Measurements from ENCODE around the gene BTBD19.

The BTBD19 gene

GRCh38 chr1:44839576-44839975 lies 31.3 kb downstream of the BTBD19 start:
- 80% methylated on average over 4 of the region's 4 CpGs for WGBS

GRCh38 chr1:44842486-44842861 lies 34.2 kb downstream of the BTBD19 start:
- Histone ChIP-seq H3K36me3 (ENCODE audit: control insufficient read depth in 1 of 2, insufficient read depth in 2 of 2, low read depth in 1 of 2, low read length in 2 of 2) (no peaks in the 10 kb centered on the region), H3K4ac (ENCODE audit: low read depth in 1 of 2, low read length in 2 of 2) (peak overlapping the region in 1 of 2 experiments; percentile 60), H4K91ac (ENCODE audit: low read length) (peak overlapping the region; percentile 6), H2BK12ac (ENCODE audit: low read length in 2 of 2) (peak overlapping the region in 1 of 2 experiments; percentile 18), H2BK15ac (ENCODE audit: low read depth, poor library complexity, severe bottlenecking) (peak overlapping the region; percentile 96), H2AFZ (ENCODE audit: low read depth, low read length) (peak overlapping the region; percentile 92), H3K4me1 (ENCODE audit: control insufficient read depth, insufficient read depth, low read depth, low read length) (peaks cover 10% of the 10 kb centered on the region), H3K27ac (ENCODE audit: low read length, poor library complexity, severe bottlenecking) (no peak overlapping the region), H3K9me3 (ENCODE audit: control insufficient read depth, low read length) (no peaks in the 10 kb centered on the region), H3K18ac (ENCODE audit: low read depth in 1 of 2, low read length in 2 of 2) (peak overlapping the region in 1 of 2 experiments; percentile 87), H3K79me1 (replicated peaks; ENCODE audit: low read length, poor library complexity, severe bottlenecking) (no peaks in the 10 kb centered on the region), H3K27me3 (ENCODE audit: control insufficient read depth in 1 of 2, insufficient read depth in 1 of 2, low read length in 2 of 2) (no peaks in the 10 kb centered on the region), H2AK5ac (ENCODE audit: low read length, severe bottlenecking) (no peak overlapping the region), H4K8ac (ENCODE audit: low read length) (no peak overlapping the region), H3K23ac (ENCODE audit: low read length in 2 of 2) (peak overlapping the region in 1 of 2 experiments; percentile 91), H3K14ac (ENCODE audit: low read length in 2 of 2) (peak overlapping the region; percentile 47 to 59), H3K4me2 (ENCODE audit: low read length, poor library complexity, severe bottlenecking) (peak overlapping the region; percentile 99), H3K9ac (ENCODE audit: low read length) (peak overlapping the region; percentile 86), H2BK5ac (ENCODE audit: low read depth, low read length, poor library complexity, severe bottlenecking) (no peak overlapping the region), H3K4me3 (ENCODE audit: insufficient read depth in 1 of 2, low read depth in 1 of 2, low read length in 2 of 2) (peak overlapping the region; percentile 64 to 78), H2BK120ac (ENCODE audit: low read depth, low read length) (no peak overlapping the region)
- no peak for DNase-seq
- WGBS: 82% methylated on average over 12 of the region's 16 CpGs

More at GRCh38 chr1:44839576-44839975, 31.3 kb downstream of the BTBD19 start:
- no peak overlapping the region for H4K91ac ChIP-seq (ENCODE audit: low read length)
- no peak overlapping the region for H3K14ac ChIP-seq (ENCODE audit: low read length in 2 of 2)
- H2BK5ac ChIP-seq (ENCODE audit: low read depth, low read length, poor library complexity, severe bottlenecking): no peak overlapping the region
- no peak overlapping the region for H3K18ac ChIP-seq (ENCODE audit: low read depth in 1 of 2, low read length in 2 of 2)
- no peaks in the 10 kb centered on the region for H3K27me3 ChIP-seq (ENCODE audit: control insufficient read depth in 1 of 2, insufficient read depth in 1 of 2, low read length in 2 of 2)
- no peak overlapping the region for H3K4ac ChIP-seq (ENCODE audit: low read depth in 1 of 2, low read length in 2 of 2)
- no peak overlapping the region for H3K23ac ChIP-seq (ENCODE audit: low read length in 2 of 2)
- no peak overlapping the region for H2AK5ac ChIP-seq (ENCODE audit: low read length, severe bottlenecking)
- no peak overlapping the region for H2AFZ ChIP-seq (ENCODE audit: low read depth, low read length)
- H4K8ac ChIP-seq (ENCODE audit: low read length): no peak overlapping the region
- no peak overlapping the region for H3K27ac ChIP-seq (ENCODE audit: low read length, poor library complexity, severe bottlenecking)
- no peak overlapping the region for H2BK15ac ChIP-seq (ENCODE audit: low read depth, poor library complexity, severe bottlenecking)
- no peaks in the 10 kb centered on the region for H3K9me3 ChIP-seq (ENCODE audit: control insufficient read depth, low read length)
- H3K36me3 ChIP-seq (ENCODE audit: control insufficient read depth in 1 of 2, insufficient read depth in 2 of 2, low read depth in 1 of 2, low read length in 2 of 2): no peaks in the 10 kb centered on the region
- peaks cover 12% of the 10 kb centered on the region for H3K4me1 ChIP-seq (ENCODE audit: control insufficient read depth, insufficient read depth, low read depth, low read length)
- DNase-seq: no peak
- no peak overlapping the region for H3K9ac ChIP-seq (ENCODE audit: low read length)
- no peak overlapping the region for H3K4me2 ChIP-seq (ENCODE audit: low read length, poor library complexity, severe bottlenecking)
- H3K4me3 ChIP-seq (ENCODE audit: insufficient read depth in 1 of 2, low read depth in 1 of 2, low read length in 2 of 2): no peak overlapping the region
- H2BK120ac ChIP-seq (ENCODE audit: low read depth, low read length): no peak overlapping the region
- H2BK12ac ChIP-seq (ENCODE audit: low read length in 2 of 2): no peak overlapping the region
- H3K79me1 ChIP-seq (replicated peaks; ENCODE audit: low read length, poor library complexity, severe bottlenecking): no peaks in the 10 kb centered on the region

DNA sequence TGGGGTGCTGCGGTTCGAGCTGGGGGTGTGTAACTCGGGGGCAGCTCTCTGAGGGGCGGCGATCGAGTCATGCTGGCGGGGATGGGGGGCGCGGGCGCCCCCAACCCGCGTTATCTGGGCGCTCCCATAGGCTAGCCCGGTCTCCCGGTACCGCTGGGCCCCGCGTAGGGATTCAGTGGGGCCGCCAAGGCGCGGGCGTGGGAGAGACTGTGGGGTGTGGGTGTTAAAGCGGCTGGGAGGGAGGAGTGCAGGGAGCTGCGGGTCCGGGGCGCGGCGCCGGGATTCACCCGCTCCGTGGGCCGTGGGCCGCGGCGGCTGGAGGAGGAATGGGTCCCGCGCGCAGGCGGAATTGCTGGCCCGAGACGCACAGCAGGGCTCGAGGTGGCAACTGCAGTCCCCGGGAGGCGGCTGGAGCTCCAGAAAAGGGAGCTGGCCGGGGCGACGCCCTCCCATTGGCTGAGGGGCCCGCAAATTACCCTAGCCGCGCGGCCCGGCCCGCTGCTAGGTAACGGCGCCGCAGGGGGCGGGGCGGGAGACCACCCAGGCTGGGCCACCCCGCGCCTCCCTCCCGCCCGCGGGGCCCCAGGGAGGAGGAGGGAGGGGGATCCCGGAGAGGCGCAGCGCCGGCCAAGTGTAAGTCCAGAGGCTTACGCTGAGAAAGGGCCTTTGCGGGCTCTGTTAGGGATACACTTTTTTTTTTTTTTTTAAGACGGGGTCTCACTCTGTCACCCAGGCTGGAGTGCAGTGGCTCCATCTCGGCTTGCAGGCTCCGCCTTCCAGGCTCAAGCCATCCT lies 34.7 kb downstream of the BTBD19 start, which contains the start of gene PTCH2:
Gene PTCH2, minus strand, starts transcription at position 392 of the 794 bp plus-strand sequence. Its CDS starts 321 bp downstream, at position 71.
- WGBS: 1% methylated on average over 58 of the region's 72 CpGs
- peak within 1 kb of the TSS in 1 of 2 experiments; percentile 91 for H3K23ac ChIP-seq (ENCODE audit: low read length in 2 of 2)
- peak within 1 kb of the TSS; percentile 92 for H2AFZ ChIP-seq (ENCODE audit: low read depth, low read length)
- no peaks in the 10 kb centered on the region for H3K27me3 ChIP-seq (ENCODE audit: control insufficient read depth in 1 of 2, insufficient read depth in 1 of 2, low read length in 2 of 2)
- H2BK120ac ChIP-seq (ENCODE audit: low read depth, low read length): peak within 1 kb of the TSS; percentile 19
- peaks cover 10% of the 10 kb centered on the region for H3K4me1 ChIP-seq (ENCODE audit: control insufficient read depth, insufficient read depth, low read depth, low read length)
- peak within 1 kb of the TSS in 1 of 2 experiments; percentile 87 for H2BK12ac ChIP-seq (ENCODE audit: low read length in 2 of 2)
- H3K27ac ChIP-seq (ENCODE audit: low read length, poor library complexity, severe bottlenecking): no peak within 1 kb of the TSS
- DNase-seq: peak; percentile 84
- peak within 1 kb of the TSS; percentile 37 for H4K8ac ChIP-seq (ENCODE audit: low read length)
- peak within 1 kb of the TSS; percentile 99 for H3K4me2 ChIP-seq (ENCODE audit: low read length, poor library complexity, severe bottlenecking)
- peak within 1 kb of the TSS; percentile 64 to 78 for H3K4me3 ChIP-seq (ENCODE audit: insufficient read depth in 1 of 2, low read depth in 1 of 2, low read length in 2 of 2)
- peak within 1 kb of the TSS; percentile 86 for H3K9ac ChIP-seq (ENCODE audit: low read length)
- H2AK5ac ChIP-seq (ENCODE audit: low read length, severe bottlenecking): no peak within 1 kb of the TSS
- no peaks in the 10 kb centered on the region for H3K79me1 ChIP-seq (replicated peaks; ENCODE audit: low read length, poor library complexity, severe bottlenecking)
- peak within 1 kb of the TSS; percentile 21 for H4K91ac ChIP-seq (ENCODE audit: low read length)
- no peaks in the 10 kb centered on the region for H3K9me3 ChIP-seq (ENCODE audit: control insufficient read depth, low read length)
- peak within 1 kb of the TSS; percentile 96 for H2BK15ac ChIP-seq (ENCODE audit: low read depth, poor library complexity, severe bottlenecking)
- peak within 1 kb of the TSS; percentile 46 to 60 for H3K4ac ChIP-seq (ENCODE audit: low read depth in 1 of 2, low read length in 2 of 2)
- no peaks in the 10 kb centered on the region for H3K36me3 ChIP-seq (ENCODE audit: control insufficient read depth in 1 of 2, insufficient read depth in 2 of 2, low read depth in 1 of 2, low read length in 2 of 2)
- peak within 1 kb of the TSS; percentile 47 to 83 for H3K14ac ChIP-seq (ENCODE audit: low read length in 2 of 2)
- H2BK5ac ChIP-seq (ENCODE audit: low read depth, low read length, poor library complexity, severe bottlenecking): no peak within 1 kb of the TSS
- peak within 1 kb of the TSS; percentile 87 to 96 for H3K18ac ChIP-seq (ENCODE audit: low read depth in 1 of 2, low read length in 2 of 2)

DNA sequence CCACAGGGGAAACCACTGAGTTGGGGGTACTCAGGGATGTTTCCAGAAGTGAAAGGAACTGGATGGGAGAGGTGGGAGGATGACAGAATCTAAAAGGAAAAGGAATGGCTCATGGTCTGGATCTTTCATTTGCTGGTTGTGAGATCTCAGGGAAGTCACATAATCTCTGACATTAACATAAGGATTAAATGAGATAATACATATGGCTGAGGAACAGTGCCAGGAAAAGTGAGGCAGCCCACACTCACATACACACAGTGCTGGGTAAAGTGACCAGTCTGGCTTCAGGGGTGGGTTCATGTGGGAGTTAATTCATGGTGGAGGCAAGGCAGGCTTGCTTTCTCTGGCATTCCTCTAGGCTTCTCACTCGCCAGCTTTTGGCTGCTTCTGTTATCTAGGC lies 38.7 kb downstream of the BTBD19 start:
- no peak overlapping the region for H3K4ac ChIP-seq (ENCODE audit: low read depth in 1 of 2, low read length in 2 of 2)
- H3K18ac ChIP-seq (ENCODE audit: low read depth in 1 of 2, low read length in 2 of 2): no peak overlapping the region
- no peak overlapping the region for H3K9ac ChIP-seq (ENCODE audit: low read length)
- no peak overlapping the region for H2BK120ac ChIP-seq (ENCODE audit: low read depth, low read length)
- H2AFZ ChIP-seq (ENCODE audit: low read depth, low read length): no peak overlapping the region
- H3K4me2 ChIP-seq (ENCODE audit: low read length, poor library complexity, severe bottlenecking): no peak overlapping the region
- no peak overlapping the region for H3K27ac ChIP-seq (ENCODE audit: low read length, poor library complexity, severe bottlenecking)
- no peak overlapping the region for H2BK12ac ChIP-seq (ENCODE audit: low read length in 2 of 2)
- H3K36me3 ChIP-seq (ENCODE audit: control insufficient read depth in 1 of 2, insufficient read depth in 2 of 2, low read depth in 1 of 2, low read length in 2 of 2): peaks cover 8 to 16% of the 10 kb centered on the region in 2 experiments
- H2BK5ac ChIP-seq (ENCODE audit: low read depth, low read length, poor library complexity, severe bottlenecking): no peak overlapping the region
- no peak overlapping the region for H3K4me3 ChIP-seq (ENCODE audit: insufficient read depth in 1 of 2, low read depth in 1 of 2, low read length in 2 of 2)
- no peak overlapping the region for H4K8ac ChIP-seq (ENCODE audit: low read length)
- H3K23ac ChIP-seq (ENCODE audit: low read length in 2 of 2): no peak overlapping the region
- H3K9me3 ChIP-seq (ENCODE audit: control insufficient read depth, low read length): no peaks in the 10 kb centered on the region
- H3K79me1 ChIP-seq (replicated peaks; ENCODE audit: low read length, poor library complexity, severe bottlenecking): no peaks in the 10 kb centered on the region
- H2BK15ac ChIP-seq (ENCODE audit: low read depth, poor library complexity, severe bottlenecking): no peak overlapping the region
- H3K4me1 ChIP-seq (ENCODE audit: control insufficient read depth, insufficient read depth, low read depth, low read length): peaks cover 8% of the 10 kb centered on the region
- H3K14ac ChIP-seq (ENCODE audit: low read length in 2 of 2): no peak overlapping the region
- 95% methylated on average over 1 of the region's 1 CpG for WGBS
- DNase-seq: no peak
- H4K91ac ChIP-seq (ENCODE audit: low read length): no peak overlapping the region
- H3K27me3 ChIP-seq (ENCODE audit: control insufficient read depth in 1 of 2, insufficient read depth in 1 of 2, low read length in 2 of 2): no peaks in the 10 kb centered on the region
- H2AK5ac ChIP-seq (ENCODE audit: low read length, severe bottlenecking): no peak overlapping the region

Measured in mesenchymal stem cell (in vitro differentiated cells and primary cell).